Pancreas (tissue), 10 donors: ENCODE data around the gene ACHE. TPM values are rescaled to one million over a fixed set of nuclear protein-coding genes. Genes with fewer than 3 reads are reported as not detected.

ENCODE experiments used
- ATAC-seq, 4 donors: fragments of 200-7000 bp; cut with Tn5 transposase; one replicate each; pipeline versions ENCODE4 v1.8.0 to v1.9.1; 2020; ENCODE audit warnings: mild to moderate bottlenecking in 4 of 4, moderate library complexity in 4 of 4
- DNase-seq, 6 donors: peaks; one replicate each; pipeline ENCODE4 v3.0.0-alpha.2; 2020
- FAIRE-seq: peaks from 2 replicates; lab custom pipeline; 2012; peaks lifted over from hg19 to GRCh38; lab: Jason Lieb, UNC
- H3K27ac ChIP-seq, 4 donors: fragments of 200-600 bp; sonication (generic); 1 replicate in 3 of 4; 2 replicates in 1 of 4; pipeline versions ENCODE4 v1.5.0 to v1.8.0; 2020
- H3K27me3 ChIP-seq, 4 donors: fragments of 200-600 bp; one replicate each; pipeline ENCODE4 v1.8.0; 2021
- H3K36me3 ChIP-seq, 3 donors: fragments of 200-600 bp; sonication (generic) in 1 of 3; one replicate each; pipeline versions ENCODE4 v1.5.0 to v1.8.0; 2020 to 2021
- H3K4me1 ChIP-seq, 3 donors: fragments of 200-600 bp; one replicate each; pipeline ENCODE4 v1.8.0; 2021
- H3K4me3 ChIP-seq, 4 donors: fragments of 200-600 bp; sonication (generic) in 2 of 4; one replicate each; pipeline versions ENCODE4 v1.5.0 to v1.8.0; 2020 to 2021
- H3K9me3 ChIP-seq, 4 donors: fragments of 200-600 bp; one replicate each; pipeline ENCODE4 v1.8.0; 2021
- CTCF ChIP-seq, 4 donors: fragments of 200-600 bp; sonication (generic) in 3 of 4; IDR thresholded peaks; one replicate each; pipeline versions ENCODE4 v1.5.0 to v1.8.0; 2021; ENCODE audit warnings: antibody characterized with exemption in 4 of 4
- WGBS, 2 donors: extraction: QIAGEN DNeasy Blood & Tissue Kit; methylation state at CpG; one replicate each; pipeline ENCODE4 v1.1.7; 2013; 5-methylcytosine and 5-hydroxymethylcytosine counted together
- intact Hi-C, 3 donors: fragments of 100-400 bp; cut with DNase I; formaldehyde crosslinking; loops; one replicate each; pipeline versions ENCODE4 v1.11.1 to v1.14.2; 2022
- polyA plus RNA-seq, 2 donors: library from polyadenylated mRNA; stranded (reverse); fragments of 200-250 nt; gene quantifications; one replicate each; pipeline ENCODE4 v1.2.3, GENCODE V29; 2013
- total RNA-seq, 6 donors: library from RNA; stranded (reverse); fragmentation: NEBNext Ultra II Directional in 4 of 6; extraction: Animal tissue kit (Norgen Biotek cat#: 25700) in 4 of 6; gene quantifications; one replicate each; pipeline versions ENCODE4 v1.2.1 to v1.2.4, GENCODE V29; 2021 to 2023
- donor health status: healthy with polysubstance abuse.
- donor health status: DM: no; HTN: no; CAD: no; lungs with moderate emphysema.
- donor health status: DM: no; HTN: no; CAD: no.
- donor health status: control.
- donor health status: control.
- donor health status: Bipolar disorder and iron deficiency.
- donor health status: DM: yes; HTN: yes; CAD: no.
- donor health status: DM: no; HTN: no; CAD: no.
- donor health status: DM: no; HTN: no; CAD: no.
- donor health status: DM: yes; HTN: yes; CAD: no.

The ACHE gene
- total and polyA plus RNA-seq, 8 donors: 1.2 to 10.9 (median 3.2) TPM

- TF ChIP-seq CTCF (IDR thresholded peaks at IDR 0.05): no peak
- no peaks in the 10 kb centered on the region for H3K27me3 ChIP-seq
- 3% methylated on average over 37 to 42 of the region's 42 CpGs for WGBS, 2 donors
- ATAC-seq (peak; percentile 74 to 82 (median 78)), FAIRE-seq (no peak), DNase-seq (peak; percentile 83 to 93 (median 86))
- peaks cover 0 to 15% (median 10%) of the 10 kb centered on the region in 3 donors for H3K36me3 ChIP-seq
- peak within 1 kb of the TSS; percentile 63 to 100 (median 86) for H3K4me3 ChIP-seq
- intact Hi-C loops: no loop called here
- peaks cover 0 to 24% (median 9%) of the 10 kb centered on the region in 3 donors for H3K4me1 ChIP-seq
- H3K27ac ChIP-seq: peak within 1 kb of the TSS; percentile 87 to 93 (median 88)
- no peaks in the 10 kb centered on the region for H3K9me3 ChIP-seq
Observed at GRCh38 chr7:100867040-100867775, 28.5 kb downstream of the ACHE start, which contains the start of gene TRIP6. TRIP6 (plus strand) TSS chr7:100867387; CDS start chr7:100867498, 111 bp downstream.

- Histone ChIP-seq H3K4me1 (peaks cover 0 to 24% (median 9%) of the 10 kb centered on the region in 3 donors), H3K4me3 (peak overlapping the region; percentile 63 to 100 (median 86)), H3K36me3 (peaks cover 0 to 12% (median 8%) of the 10 kb centered on the region in 3 donors), H3K27ac (peak overlapping the region; percentile 87 to 93 (median 88)), H3K9me3 (no peaks in the 10 kb centered on the region), H3K27me3 (no peaks in the 10 kb centered on the region)
- TF ChIP-seq CTCF (IDR thresholded peaks at IDR 0.05): no peak
- FAIRE-seq (no peak), ATAC-seq (no peak), DNase-seq (no peak)
- 69 to 70% methylated on average over 4 to 5 of the region's 5 CpGs for WGBS, 2 donors
- intact Hi-C loops: no loop called here
Observed at GRCh38 chr7:100866729-100867039, 29.0 kb downstream of the ACHE start.

- intact Hi-C loops: no loop called here
- Histone ChIP-seq H3K9me3 (no peaks in the 10 kb centered on the region), H3K4me1 (peaks cover 0 to 24% (median 9%) of the 10 kb centered on the region in 3 donors), H3K27ac (peak overlapping the region; percentile 87 to 93 (median 88)), H3K4me3 (peak overlapping the region in 2 of 4 donors; percentile 86 to 100), H3K27me3 (no peaks in the 10 kb centered on the region), H3K36me3 (peaks cover 0 to 7% (median 6%) of the 10 kb centered on the region in 3 donors)
- FAIRE-seq: no peak
- TF ChIP-seq CTCF (IDR thresholded peaks at IDR 0.05): no peak
- DNase-seq: peak; percentile 59 to 94 (median 82)
- WGBS, 2 donors: 62 to 63% methylated on average over 31 to 46 of the region's 46 CpGs
- ATAC-seq: peak; percentile 8 to 43 (median 20)
Observed at GRCh38 chr7:100865938-100866728, 29.6 kb downstream of the ACHE start.

- Histone ChIP-seq H3K4me3 (no peak overlapping the region), H3K27me3 (no peaks in the 10 kb centered on the region), H3K4me1 (peaks cover 0 to 24% (median 9%) of the 10 kb centered on the region in 3 donors), H3K27ac (peak overlapping the region in 2 of 4 donors; percentile 88 to 89), H3K36me3 (no peaks in the 10 kb centered on the region), H3K9me3 (no peaks in the 10 kb centered on the region)
- DNase-seq (peak in 1 of 6 donors; percentile 16), ATAC-seq (no peak), FAIRE-seq (no peak)
- no peak for TF ChIP-seq CTCF (IDR thresholded peaks at IDR 0.05)
- 88 to 90% methylated on average over 17 of the region's 17 CpGs for WGBS, 2 donors
- intact Hi-C loops: no loop called here
Observed at GRCh38 chr7:100865372-100865911, 30.2 kb downstream of the ACHE start.
